22Rv1 (cell line): Measurements from ENCODE around the gene MRRF.

Experiments used
- ZFX ChIP-seq: fragments of 450-650 bp; IDR thresholded peaks from 2 replicates; pipeline ENCODE4 v1.6.1; 2017; ENCODE audit warnings: antibody characterized with exemption, borderline replicate concordance
- TF ChIP-seq, protein P1 (sequence below): fragments of 450-650 bp; IDR thresholded peaks from 2 replicates; pipeline ENCODE4 v1.5.1; 2017; ENCODE audit warnings: mild to moderate bottlenecking

DNA sequence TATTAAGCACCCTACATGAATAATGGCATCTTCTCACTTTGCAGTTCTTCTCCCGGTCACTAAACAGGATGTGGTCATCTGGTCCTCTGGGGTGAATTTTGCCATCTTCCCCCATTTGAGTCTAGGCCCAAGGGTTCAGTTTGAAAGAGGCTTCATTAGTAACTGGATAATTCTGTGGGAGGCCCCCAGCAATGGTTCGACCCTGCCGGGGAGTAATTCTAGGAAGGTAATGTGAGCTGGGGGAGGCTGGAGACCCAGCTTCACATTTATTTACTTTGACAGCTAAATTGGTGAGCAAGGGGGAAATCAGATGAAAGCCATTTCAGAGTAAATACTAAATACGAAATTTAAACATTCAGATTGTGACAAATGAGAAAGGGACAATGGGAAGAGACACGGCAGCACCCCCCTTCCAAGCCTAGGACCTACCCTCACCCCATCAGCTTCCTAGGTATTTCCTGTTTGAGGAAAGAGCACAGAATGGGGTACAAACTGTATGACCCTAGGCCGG is 31.8 kb upstream of the MRRF start:
- TF ChIP-seq, protein P1, sequence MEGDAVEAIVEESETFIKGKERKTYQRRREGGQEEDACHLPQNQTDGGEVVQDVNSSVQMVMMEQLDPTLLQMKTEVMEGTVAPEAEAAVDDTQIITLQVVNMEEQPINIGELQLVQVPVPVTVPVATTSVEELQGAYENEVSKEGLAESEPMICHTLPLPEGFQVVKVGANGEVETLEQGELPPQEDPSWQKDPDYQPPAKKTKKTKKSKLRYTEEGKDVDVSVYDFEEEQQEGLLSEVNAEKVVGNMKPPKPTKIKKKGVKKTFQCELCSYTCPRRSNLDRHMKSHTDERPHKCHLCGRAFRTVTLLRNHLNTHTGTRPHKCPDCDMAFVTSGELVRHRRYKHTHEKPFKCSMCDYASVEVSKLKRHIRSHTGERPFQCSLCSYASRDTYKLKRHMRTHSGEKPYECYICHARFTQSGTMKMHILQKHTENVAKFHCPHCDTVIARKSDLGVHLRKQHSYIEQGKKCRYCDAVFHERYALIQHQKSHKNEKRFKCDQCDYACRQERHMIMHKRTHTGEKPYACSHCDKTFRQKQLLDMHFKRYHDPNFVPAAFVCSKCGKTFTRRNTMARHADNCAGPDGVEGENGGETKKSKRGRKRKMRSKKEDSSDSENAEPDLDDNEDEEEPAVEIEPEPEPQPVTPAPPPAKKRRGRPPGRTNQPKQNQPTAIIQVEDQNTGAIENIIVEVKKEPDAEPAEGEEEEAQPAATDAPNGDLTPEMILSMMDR, result no peak
- TF ChIP-seq ZFX, result no peak
